ENCODE results near the gene DIP2C. TPM values are rescaled to one million over a fixed set of nuclear protein-coding genes. Genes with fewer than 3 reads are reported as not detected.

The DIP2C gene
- total RNA-seq, 1 donor from 2014 or later, result 10.1 TPM

DNA sequence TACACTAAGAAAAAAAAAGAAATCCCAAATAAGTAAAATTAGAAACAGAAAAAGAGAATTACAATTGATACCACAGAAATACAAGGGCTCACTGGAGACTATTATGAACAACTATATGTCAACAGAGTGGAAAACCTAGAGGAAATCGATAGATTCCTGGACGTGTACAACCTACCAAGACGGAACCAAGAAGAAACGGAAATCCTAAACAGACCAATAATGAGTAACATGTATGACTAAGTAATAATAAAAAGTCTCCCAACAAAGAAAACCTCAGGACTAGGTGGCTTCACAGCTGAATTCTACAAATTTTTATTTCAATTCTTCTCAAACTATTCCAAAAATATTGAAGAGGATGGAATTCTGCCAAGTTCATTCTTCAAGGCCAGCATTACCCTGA, 13.9 kb downstream of the DIP2C start:
- no peaks in the 10 kb centered on the region for H3K27me3 ChIP-seq
- H3K27me3 Mint-ChIP-seq (ENCODE audit: insufficient read depth, low read depth), result peaks cover 4% of the 10 kb centered on the region
- H3K9ac ChIP-seq, result no peak overlapping the region
- H2AFZ ChIP-seq (replicated peaks), result no peak overlapping the region
- peaks cover 8% of the 10 kb centered on the region for H3K4me1 Mint-ChIP-seq
- peaks cover 33% of the 10 kb centered on the region for H3K9me3 Mint-ChIP-seq
- H3K36me3 ChIP-seq, result no peaks in the 10 kb centered on the region
- H3K4me2 ChIP-seq, result no peak overlapping the region
- H3K9me3 ChIP-seq (ENCODE audit: low read depth), result no peaks in the 10 kb centered on the region
- no peak overlapping the region for H3K27ac ChIP-seq
- TF ChIP-seq EZH2 (IDR thresholded peaks at IDR 0.05), result no peak
- no peak for TF ChIP-seq EZH2phosphoT487 (IDR thresholded peaks at IDR 0.05)
- TF ChIP-seq, protein P1, sequence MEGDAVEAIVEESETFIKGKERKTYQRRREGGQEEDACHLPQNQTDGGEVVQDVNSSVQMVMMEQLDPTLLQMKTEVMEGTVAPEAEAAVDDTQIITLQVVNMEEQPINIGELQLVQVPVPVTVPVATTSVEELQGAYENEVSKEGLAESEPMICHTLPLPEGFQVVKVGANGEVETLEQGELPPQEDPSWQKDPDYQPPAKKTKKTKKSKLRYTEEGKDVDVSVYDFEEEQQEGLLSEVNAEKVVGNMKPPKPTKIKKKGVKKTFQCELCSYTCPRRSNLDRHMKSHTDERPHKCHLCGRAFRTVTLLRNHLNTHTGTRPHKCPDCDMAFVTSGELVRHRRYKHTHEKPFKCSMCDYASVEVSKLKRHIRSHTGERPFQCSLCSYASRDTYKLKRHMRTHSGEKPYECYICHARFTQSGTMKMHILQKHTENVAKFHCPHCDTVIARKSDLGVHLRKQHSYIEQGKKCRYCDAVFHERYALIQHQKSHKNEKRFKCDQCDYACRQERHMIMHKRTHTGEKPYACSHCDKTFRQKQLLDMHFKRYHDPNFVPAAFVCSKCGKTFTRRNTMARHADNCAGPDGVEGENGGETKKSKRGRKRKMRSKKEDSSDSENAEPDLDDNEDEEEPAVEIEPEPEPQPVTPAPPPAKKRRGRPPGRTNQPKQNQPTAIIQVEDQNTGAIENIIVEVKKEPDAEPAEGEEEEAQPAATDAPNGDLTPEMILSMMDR (IDR thresholded peaks at IDR 0.05), result no peak
- no peak overlapping the region for H3K4me3 ChIP-seq
- H4K20me1 ChIP-seq (ENCODE audit: low read depth), result peaks cover 73% of the 10 kb centered on the region
- peaks cover 6% of the 10 kb centered on the region for H3F3A ChIP-seq (ENCODE audit: low read depth)
- peaks cover 81% of the 10 kb centered on the region for H3K79me2 ChIP-seq (ENCODE audit: low read depth)
- peaks cover 11% of the 10 kb centered on the region for H3K36me3 Mint-ChIP-seq
- no peak overlapping the region for H3K4me3 Mint-ChIP-seq
- no peak for DNase-seq (ENCODE audit: low spot score)
- no peaks in the 10 kb centered on the region for H3K4me1 ChIP-seq
- H3K27ac Mint-ChIP-seq, result no peak overlapping the region

DNA sequence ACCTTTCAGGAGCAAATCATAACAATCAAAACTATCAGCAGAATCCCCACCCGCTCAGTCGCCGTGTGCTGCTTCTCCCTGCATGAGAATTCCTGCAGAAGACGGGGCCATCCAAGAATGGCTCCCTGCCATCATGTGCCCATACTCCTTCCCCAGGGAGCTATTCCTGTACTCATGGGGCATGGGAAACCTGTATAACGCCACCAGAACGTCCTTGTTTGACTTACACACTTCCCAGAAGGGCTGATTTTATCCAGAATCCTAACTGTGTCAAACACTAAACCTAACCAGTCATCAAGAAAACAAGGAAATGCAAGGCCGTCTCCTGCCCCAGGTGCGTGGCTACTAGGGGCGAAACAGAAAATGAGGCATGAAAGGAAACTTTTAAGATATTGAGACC, 16.0 kb downstream of the DIP2C start:
- Histone ChIP-seq H3K27me3 (no peaks in the 10 kb centered on the region), H3K79me2 (ENCODE audit: low read depth) (peaks cover 89% of the 10 kb centered on the region), H3K4me3 (no peak overlapping the region), H3K4me2 (no peak overlapping the region), H3K27ac (no peak overlapping the region), H2AFZ (replicated peaks) (no peak overlapping the region), H3K9me3 (ENCODE audit: low read depth) (no peaks in the 10 kb centered on the region), H3K9ac (no peak overlapping the region), H3K36me3 (no peaks in the 10 kb centered on the region), H3F3A (ENCODE audit: low read depth) (peaks cover 27% of the 10 kb centered on the region), H3K4me1 (no peaks in the 10 kb centered on the region), H4K20me1 (ENCODE audit: low read depth) (peaks cover 81% of the 10 kb centered on the region)
- Mint-ChIP-seq H3K9me3 (peaks cover 33% of the 10 kb centered on the region), H3K36me3 (peaks cover 11% of the 10 kb centered on the region), H3K4me1 (no peaks in the 10 kb centered on the region), H3K27me3 (ENCODE audit: insufficient read depth, low read depth) (peaks cover 2% of the 10 kb centered on the region), H3K4me3 (no peak overlapping the region), H3K27ac (no peak overlapping the region)
- no peak for DNase-seq (ENCODE audit: low spot score)
- TF ChIP-seq EZH2phosphoT487 (IDR thresholded peaks at IDR 0.05), result no peak
- no peak for TF ChIP-seq EZH2 (IDR thresholded peaks at IDR 0.05)

DNA sequence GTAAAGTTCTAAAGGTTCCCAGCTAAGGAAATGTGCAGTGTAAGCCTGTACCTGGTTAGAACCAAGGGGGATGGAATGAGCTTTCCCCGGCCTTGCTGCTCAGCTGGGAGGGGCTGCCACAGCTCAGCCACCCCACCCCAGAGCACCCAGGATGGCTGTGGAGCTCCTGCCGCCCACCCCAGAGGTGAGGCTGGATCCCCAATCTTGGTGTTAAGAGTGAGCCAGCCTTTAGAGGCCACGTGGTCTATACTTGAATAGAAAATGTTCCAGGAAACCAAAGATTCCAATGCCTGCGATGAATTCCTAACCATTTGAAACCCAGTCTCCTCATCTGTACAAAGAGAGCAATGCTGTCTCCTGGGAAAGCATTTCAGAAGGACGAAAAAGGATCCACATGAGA, 16.5 kb downstream of the DIP2C start:
- no peak overlapping the region for H3K4me2 ChIP-seq
- no peak overlapping the region for H3K9ac ChIP-seq
- H3K36me3 ChIP-seq, result no peaks in the 10 kb centered on the region
- H3K4me1 Mint-ChIP-seq, result no peaks in the 10 kb centered on the region
- peaks cover 11% of the 10 kb centered on the region for H3K36me3 Mint-ChIP-seq
- H3K27ac Mint-ChIP-seq, result no peak overlapping the region
- H3K27ac ChIP-seq, result no peak overlapping the region
- no peak overlapping the region for H2AFZ ChIP-seq (replicated peaks)
- peaks cover 32% of the 10 kb centered on the region for H3F3A ChIP-seq (ENCODE audit: low read depth)
- H3K4me1 ChIP-seq, result no peaks in the 10 kb centered on the region
- H3K79me2 ChIP-seq (ENCODE audit: low read depth), result peaks cover 92% of the 10 kb centered on the region
- TF ChIP-seq, protein P1 (IDR thresholded peaks at IDR 0.05), result no peak
- no peak for TF ChIP-seq EZH2phosphoT487 (IDR thresholded peaks at IDR 0.05)
- TF ChIP-seq EZH2 (IDR thresholded peaks at IDR 0.05), result no peak
- H3K9me3 ChIP-seq (ENCODE audit: low read depth), result no peaks in the 10 kb centered on the region
- H3K27me3 Mint-ChIP-seq (ENCODE audit: insufficient read depth, low read depth), result peaks cover 2% of the 10 kb centered on the region
- H3K9me3 Mint-ChIP-seq, result peaks cover 33% of the 10 kb centered on the region
- H3K27me3 ChIP-seq, result no peaks in the 10 kb centered on the region
- DNase-seq (ENCODE audit: low spot score), result no peak
- no peak overlapping the region for H3K4me3 ChIP-seq
- H3K4me3 Mint-ChIP-seq, result no peak overlapping the region
- peaks cover 78% of the 10 kb centered on the region for H4K20me1 ChIP-seq (ENCODE audit: low read depth)

DNA sequence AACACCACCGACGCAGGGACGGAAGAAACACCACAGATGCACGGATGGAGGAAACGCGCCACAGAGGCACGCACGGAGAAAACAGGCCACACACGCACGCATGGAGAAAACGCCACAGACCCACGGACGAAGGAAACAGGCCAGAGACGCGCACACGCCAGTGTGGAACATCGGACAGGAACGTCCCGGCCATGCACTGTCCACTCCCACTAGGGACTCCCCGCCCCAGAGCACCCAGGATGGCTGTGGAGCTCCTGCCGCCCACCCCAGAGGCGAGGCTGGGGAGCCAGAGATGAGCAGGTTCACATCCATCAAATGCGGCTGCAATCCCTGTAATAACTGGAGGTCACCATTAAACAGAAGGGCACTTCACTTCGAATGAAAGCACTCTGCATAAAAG, 17.3 kb downstream of the DIP2C start:
- Histone ChIP-seq H3K4me1 (no peaks in the 10 kb centered on the region), H3K4me2 (no peak overlapping the region), H3K9ac (no peak overlapping the region), H3K27ac (no peak overlapping the region), H3F3A (ENCODE audit: low read depth) (peaks cover 39% of the 10 kb centered on the region), H3K4me3 (no peak overlapping the region), H3K9me3 (ENCODE audit: low read depth) (no peaks in the 10 kb centered on the region), H4K20me1 (ENCODE audit: low read depth) (peaks cover 75% of the 10 kb centered on the region), H3K36me3 (no peaks in the 10 kb centered on the region), H2AFZ (replicated peaks) (no peak overlapping the region), H3K27me3 (no peaks in the 10 kb centered on the region), H3K79me2 (ENCODE audit: low read depth) (peaks cover 92% of the 10 kb centered on the region)
- H3K27me3 Mint-ChIP-seq (ENCODE audit: insufficient read depth, low read depth), result peaks cover 2% of the 10 kb centered on the region
- DNase-seq (ENCODE audit: low spot score), result no peak
- no peaks in the 10 kb centered on the region for H3K4me1 Mint-ChIP-seq
- H3K9me3 Mint-ChIP-seq, result peaks cover 33% of the 10 kb centered on the region
- H3K36me3 Mint-ChIP-seq, result peaks cover 11% of the 10 kb centered on the region
- no peak overlapping the region for H3K4me3 Mint-ChIP-seq
- no peak for TF ChIP-seq EZH2 (IDR thresholded peaks at IDR 0.05)
- TF ChIP-seq EZH2phosphoT487 (IDR thresholded peaks at IDR 0.05), result no peak
- TF ChIP-seq, protein P1 (IDR thresholded peaks at IDR 0.05), result no peak
- no peak overlapping the region for H3K27ac Mint-ChIP-seq

All from neural progenitor cell (in vitro differentiated cells).